Keratinocyte (primary cell): ENCODE measurements around the gene PROCR. TPM values are rescaled to one million over a fixed set of nuclear protein-coding genes. Genes with fewer than 3 reads are reported as not detected.
"Not testable (repeated sequence)": the region's sequence is repeated elsewhere in the genome, so short reads cannot be mapped to it uniquely, and the experiment has no call there.

Experiments used
- DNase-seq: peaks from one replicate; pipeline ENCODE4 v3.0.0-alpha.2; 2011; ENCODE audit warnings: low read depth, missing footprints, low spot score
- FAIRE-seq: peaks from 2 replicates; lab custom pipeline; 2011; peaks lifted over from hg19 to GRCh38; lab: Jason Lieb, UNC
- H2AFZ ChIP-seq: 2 replicates; pipeline ENCODE4 v1.6.0; 2012; ENCODE audit warnings: low read length, control low read depth, inconsistent platforms; ENCODE audit not compliant: control insufficient read depth
- H3K27ac ChIP-seq: 2 replicates; pipeline ENCODE4 v1.5.1; 2011; ENCODE audit warnings: low read length; ENCODE audit not compliant: control insufficient read depth, insufficient read depth
- H3K27me3 ChIP-seq: 3 replicates; pipeline ENCODE4 v1.6.0; 2011; ENCODE audit warnings: low read length; ENCODE audit not compliant: control insufficient read depth, insufficient read depth; ENCODE audit errors: extremely low read depth
- H3K36me3 ChIP-seq, 2 experiments: 2 replicates in 1 of 2; 3 replicates in 1 of 2; pipeline ENCODE4 v1.5.1; 2011; ENCODE audit warnings: low read length in 2 of 2, mild to moderate bottlenecking in 1 of 2; ENCODE audit not compliant: control insufficient read depth in 2 of 2, insufficient read depth in 2 of 2; ENCODE audit errors: extremely low read depth in 1 of 2
- H3K4me1 ChIP-seq: 3 replicates; pipeline ENCODE4 v1.5.1; 2011; ENCODE audit warnings: low read length; ENCODE audit not compliant: control insufficient read depth, insufficient read depth; ENCODE audit errors: extremely low read depth
- H3K4me2 ChIP-seq: 3 replicates; pipeline ENCODE4 v1.6.0; 2011; ENCODE audit warnings: low read depth, low read length; ENCODE audit not compliant: control insufficient read depth, insufficient read depth; ENCODE audit errors: extremely low read depth
- H3K4me3 ChIP-seq, 3 experiments: fragments of 200-600 bp in 1 of 3; sonication (generic) in 1 of 3; 2 replicates in 2 of 3; 3 replicates in 1 of 3; pipeline ENCODE4 v1.5.1; 2011 to 2016; ENCODE audit warnings: low read length in 3 of 3, mild to moderate bottlenecking in 3 of 3, control low read depth in 2 of 3, inconsistent platforms in 1 of 3, low read depth in 1 of 3, mixed read lengths in 1 of 3, mixed run types in 1 of 3, moderate library complexity in 1 of 3; ENCODE audit not compliant: control insufficient read depth in 2 of 3, insufficient read depth in 2 of 3; ENCODE audit errors: extremely low read depth in 1 of 3
- H3K79me2 ChIP-seq: 2 replicates; pipeline ENCODE4 v1.6.0; 2012; ENCODE audit warnings: low read length; ENCODE audit not compliant: control insufficient read depth, insufficient read depth
- H3K9ac ChIP-seq: 3 replicates; pipeline ENCODE4 v1.6.0; 2011; ENCODE audit warnings: low read length; ENCODE audit not compliant: control insufficient read depth, insufficient read depth; ENCODE audit errors: extremely low read depth
- H3K9me1 ChIP-seq: 3 replicates; pipeline ENCODE4 v1.6.0; 2011; ENCODE audit warnings: low read length; ENCODE audit not compliant: control insufficient read depth, insufficient read depth; ENCODE audit errors: extremely low read depth
- H3K9me3 ChIP-seq: 2 replicates; pipeline ENCODE4 v1.5.1; 2012; ENCODE audit warnings: low read depth, low read length; ENCODE audit not compliant: control insufficient read depth
- H4K20me1 ChIP-seq: 3 replicates; pipeline ENCODE4 v1.6.0; 2011; ENCODE audit warnings: low read length; ENCODE audit not compliant: control insufficient read depth, insufficient read depth; ENCODE audit errors: extremely low read depth
- EZH2 ChIP-seq: IDR thresholded peaks from one replicate; pipeline ENCODE4 v1.6.1; 2012; ENCODE audit warnings: inconsistent platforms, mild to moderate bottlenecking, low read length, moderate library complexity
- dilution Hi-C: fragments of 300-500 bp; cut with MboI; formaldehyde crosslinking; loops from one replicate; pipeline ENCODE4 v1.7.0; 2020; ENCODE audit warnings: low sequenced_read_pairs; ENCODE audit not compliant: extremely low pct_ligation_motif_present
- polyA plus RNA-seq, 5 experiments: library from polyadenylated mRNA; depleted of rRNA in 3 of 5; stranded (reverse) in 3 of 5; stranded (forward) in 1 of 5; unstranded in 1 of 5; fragments of >200 nt; gene quantifications; 1 replicate in 1 of 5; 2 replicates in 3 of 5; 3 replicates in 1 of 5; pipeline versions ENCODE4 v1.2.1 to v1.2.3, GENCODE V29; 2011 to 2012; ENCODE audit warnings: missing spikeins in 2 of 5, low read depth in 1 of 5, low replicate concordance in 1 of 5
- TF ChIP-seq, protein P1 (sequence below), 3 experiments: IDR thresholded peaks in 1 of 3; conservative IDR thresholded peaks in 1 of 3; optimal IDR thresholded peaks in 1 of 3; 2 replicates in 2 of 3; 3 replicates in 1 of 3; pipeline versions ENCODE3 to v1.5.1; 2011; ENCODE audit warnings: low read length in 3 of 3, mild to moderate bottlenecking in 3 of 3, moderate library complexity in 2 of 3, control low read depth in 1 of 3, inconsistent platforms in 1 of 3; ENCODE audit not compliant: insufficient read depth in 2 of 3; ENCODE audit errors: extremely low read depth in 1 of 3

Gene PROCR
- polyA plus RNA-seq, 1 donor (not counting 4 experiments of a cell fraction or from before 2014, with no cell fraction given), result 74.1 TPM

DNA sequence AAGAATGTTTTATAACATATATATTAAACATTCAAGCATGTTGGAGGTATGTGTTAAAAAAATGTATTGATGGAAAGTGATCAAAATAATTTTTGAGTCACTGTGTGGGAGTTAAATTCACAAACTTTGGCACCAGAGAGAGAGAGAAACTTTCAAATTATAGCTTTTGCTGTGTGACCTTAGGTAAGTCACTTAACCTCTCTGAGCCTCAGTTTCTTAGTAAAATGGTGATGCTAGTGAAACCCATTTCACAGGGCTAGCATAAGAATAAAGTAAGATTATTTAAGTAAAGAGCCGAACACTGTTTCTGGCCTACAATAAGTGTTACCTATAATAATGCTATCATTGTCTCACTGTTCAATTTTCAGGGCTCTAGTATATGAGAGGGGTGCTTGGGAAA lies 4.1 kb upstream of the PROCR start:
- Histone ChIP-seq H3K4me1 (peaks cover 13% of the 10 kb centered on the region), H4K20me1 (no peaks in the 10 kb centered on the region), H3K9me1 (no peaks in the 10 kb centered on the region), H3K27ac (no peak overlapping the region), H3K27me3 (no peaks in the 10 kb centered on the region), H3K4me3 (no peak overlapping the region), H3K79me2 (peaks cover 6% of the 10 kb centered on the region), H3K9me3 (no peaks in the 10 kb centered on the region), H3K9ac (no peak overlapping the region), H3K36me3 (no peaks in the 10 kb centered on the region), H3K4me2 (no peak overlapping the region), H2AFZ (no peak overlapping the region)
- TF ChIP-seq EZH2, result no peak
- TF ChIP-seq, protein P1, sequence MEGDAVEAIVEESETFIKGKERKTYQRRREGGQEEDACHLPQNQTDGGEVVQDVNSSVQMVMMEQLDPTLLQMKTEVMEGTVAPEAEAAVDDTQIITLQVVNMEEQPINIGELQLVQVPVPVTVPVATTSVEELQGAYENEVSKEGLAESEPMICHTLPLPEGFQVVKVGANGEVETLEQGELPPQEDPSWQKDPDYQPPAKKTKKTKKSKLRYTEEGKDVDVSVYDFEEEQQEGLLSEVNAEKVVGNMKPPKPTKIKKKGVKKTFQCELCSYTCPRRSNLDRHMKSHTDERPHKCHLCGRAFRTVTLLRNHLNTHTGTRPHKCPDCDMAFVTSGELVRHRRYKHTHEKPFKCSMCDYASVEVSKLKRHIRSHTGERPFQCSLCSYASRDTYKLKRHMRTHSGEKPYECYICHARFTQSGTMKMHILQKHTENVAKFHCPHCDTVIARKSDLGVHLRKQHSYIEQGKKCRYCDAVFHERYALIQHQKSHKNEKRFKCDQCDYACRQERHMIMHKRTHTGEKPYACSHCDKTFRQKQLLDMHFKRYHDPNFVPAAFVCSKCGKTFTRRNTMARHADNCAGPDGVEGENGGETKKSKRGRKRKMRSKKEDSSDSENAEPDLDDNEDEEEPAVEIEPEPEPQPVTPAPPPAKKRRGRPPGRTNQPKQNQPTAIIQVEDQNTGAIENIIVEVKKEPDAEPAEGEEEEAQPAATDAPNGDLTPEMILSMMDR (optimal IDR thresholded peaks at IDR 0.05 in 1 of 3, IDR thresholded peaks at IDR 0.05 in 1 of 3, conservative IDR thresholded peaks at IDR 0.05 in 1 of 3; ENCODE audit: extremely low read depth in 1 of 3, insufficient read depth in 2 of 3, low read length in 3 of 3), result no peak
- dilution Hi-C loops, result no loop called here
- no peak for FAIRE-seq
- DNase-seq, result no peak

DNA sequence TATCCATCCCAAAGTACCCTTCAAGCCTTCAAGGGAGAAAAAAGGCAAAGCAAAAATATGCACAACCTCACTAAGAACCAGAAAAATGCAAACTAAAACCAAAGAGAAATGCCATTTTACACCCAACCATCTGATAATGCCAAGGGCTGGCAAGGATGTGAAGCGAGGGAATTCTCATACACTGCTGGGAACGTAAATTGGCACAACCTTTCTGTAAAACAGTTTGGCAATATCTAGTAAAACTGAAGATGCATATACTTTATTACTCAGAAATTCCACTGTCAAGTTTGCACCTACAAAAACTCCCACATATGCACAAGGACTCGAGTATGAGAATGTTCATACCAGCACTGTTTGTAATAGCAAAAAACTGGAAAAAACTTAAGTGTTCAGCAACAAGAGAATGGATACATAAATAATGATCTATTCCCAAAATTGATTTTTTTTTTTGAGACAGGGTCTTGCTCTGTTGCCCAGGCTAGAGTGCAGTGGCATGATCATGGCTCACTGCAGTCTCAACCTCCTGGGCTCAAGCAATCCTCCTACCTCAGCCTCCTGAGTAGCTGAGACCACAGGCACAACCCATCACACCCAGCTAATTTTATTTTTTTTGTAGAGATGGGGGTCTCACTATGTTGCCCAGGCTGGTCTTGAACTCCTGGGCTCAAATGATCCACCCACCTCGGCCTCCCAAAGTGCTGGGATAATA lies 3.0 kb upstream of the PROCR start:
- H4K20me1 ChIP-seq, DNase-seq, H3K4me3 ChIP-seq, H3K79me2 ChIP-seq, H3K27ac ChIP-seq, FAIRE-seq, H3K9me3 ChIP-seq, H3K9ac ChIP-seq, H3K4me2 ChIP-seq, H3K27me3 ChIP-seq, H3K36me3 ChIP-seq, H3K9me1 ChIP-seq, H2AFZ ChIP-seq, dilution Hi-C loops: not testable (repeated sequence)
- H3K4me1 ChIP-seq, result peaks cover 22% of the 10 kb centered on the region

DNA sequence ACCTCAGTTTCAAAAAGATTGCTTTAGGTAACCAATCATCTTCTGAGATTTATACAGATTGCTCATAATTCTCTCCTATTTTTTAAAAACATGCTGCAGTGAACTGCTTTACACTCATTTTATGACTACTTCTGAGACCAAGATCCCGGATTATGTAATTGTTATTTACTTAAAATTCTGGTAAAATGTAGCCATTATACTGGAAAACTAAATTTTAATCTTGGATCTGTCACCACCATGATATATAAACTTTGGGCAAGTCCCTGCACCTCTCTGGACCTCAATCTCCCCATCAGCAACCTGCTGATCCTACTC lies 477 bp upstream of the PROCR start:
- DNase-seq, result no peak
- Histone ChIP-seq H3K4me2 (peak overlapping the region; percentile 33), H3K4me3 (no peak overlapping the region), H3K36me3 (peaks cover 5% of the 10 kb centered on the region in 2 experiments), H3K4me1 (peaks cover 25% of the 10 kb centered on the region), H3K27ac (no peak overlapping the region), H2AFZ (no peak overlapping the region), H3K79me2 (peaks cover 11% of the 10 kb centered on the region), H3K27me3 (no peaks in the 10 kb centered on the region), H3K9ac (no peak overlapping the region), H4K20me1 (no peaks in the 10 kb centered on the region), H3K9me3 (no peaks in the 10 kb centered on the region), H3K9me1 (no peaks in the 10 kb centered on the region)
- dilution Hi-C loops, result no loop called here
- no peak for FAIRE-seq
- TF ChIP-seq, protein P1 (optimal IDR thresholded peaks at IDR 0.05 in 1 of 3, IDR thresholded peaks at IDR 0.05 in 1 of 3, conservative IDR thresholded peaks at IDR 0.05 in 1 of 3; ENCODE audit: extremely low read depth in 1 of 3, insufficient read depth in 2 of 3, low read length in 3 of 3), result no peak
- TF ChIP-seq EZH2, result no peak
